Fibroblast of skin of back (primary cell): ENCODE data around the gene CIB2.
A peak's percentile ranks its signal among the peaks of the same experiment; 100 is the strongest.

Source experiments
- DNase-seq: peaks from one replicate; pipeline ENCODE4 v3.0.0-alpha.2; 2013

The CIB2 gene

DNA sequence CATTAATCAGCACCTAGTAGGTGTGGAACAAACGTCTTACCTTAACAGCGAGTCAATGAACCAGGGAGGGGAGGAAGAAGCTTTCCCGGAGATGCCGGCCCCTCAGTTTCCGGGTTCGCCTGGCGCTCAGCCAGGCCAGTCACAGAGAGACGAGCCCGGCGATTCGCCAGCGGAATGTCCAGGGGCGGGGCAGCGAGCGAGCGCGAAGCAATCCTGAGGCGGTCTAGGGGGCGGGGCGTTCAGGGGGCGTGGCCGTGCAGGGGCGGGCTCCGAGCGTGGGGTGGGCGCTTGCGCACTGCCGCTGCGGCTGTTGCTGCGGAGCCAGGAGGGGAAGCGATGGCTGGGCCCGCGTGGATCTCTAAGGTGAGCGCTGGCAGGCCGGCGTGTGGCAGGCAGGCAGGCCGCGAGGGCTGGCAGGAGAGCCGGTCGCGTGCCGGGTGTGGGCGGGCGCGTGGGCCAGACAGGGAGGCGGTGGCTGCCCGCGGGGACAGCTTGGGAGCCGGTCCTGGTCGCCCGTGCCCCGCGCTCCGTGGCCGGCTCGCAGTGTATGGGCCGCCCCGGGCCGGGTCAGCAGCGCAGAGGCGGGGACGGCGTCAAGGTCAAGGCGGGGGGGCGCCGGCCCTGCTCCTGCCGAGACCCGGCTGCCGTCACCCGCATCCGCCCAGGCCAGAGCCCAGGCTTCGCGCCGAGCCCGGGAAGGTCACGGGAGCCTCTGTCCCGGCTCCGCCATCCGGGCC is 18.0 kb upstream of the CIB2 start, which contains the start of gene IDH3A:
Gene IDH3A, plus strand, starts transcription at position 295 of the 737 bp plus-strand sequence. Its CDS starts 42 bp downstream, at position 337.
- peak; percentile 95 for DNase-seq

DNA sequence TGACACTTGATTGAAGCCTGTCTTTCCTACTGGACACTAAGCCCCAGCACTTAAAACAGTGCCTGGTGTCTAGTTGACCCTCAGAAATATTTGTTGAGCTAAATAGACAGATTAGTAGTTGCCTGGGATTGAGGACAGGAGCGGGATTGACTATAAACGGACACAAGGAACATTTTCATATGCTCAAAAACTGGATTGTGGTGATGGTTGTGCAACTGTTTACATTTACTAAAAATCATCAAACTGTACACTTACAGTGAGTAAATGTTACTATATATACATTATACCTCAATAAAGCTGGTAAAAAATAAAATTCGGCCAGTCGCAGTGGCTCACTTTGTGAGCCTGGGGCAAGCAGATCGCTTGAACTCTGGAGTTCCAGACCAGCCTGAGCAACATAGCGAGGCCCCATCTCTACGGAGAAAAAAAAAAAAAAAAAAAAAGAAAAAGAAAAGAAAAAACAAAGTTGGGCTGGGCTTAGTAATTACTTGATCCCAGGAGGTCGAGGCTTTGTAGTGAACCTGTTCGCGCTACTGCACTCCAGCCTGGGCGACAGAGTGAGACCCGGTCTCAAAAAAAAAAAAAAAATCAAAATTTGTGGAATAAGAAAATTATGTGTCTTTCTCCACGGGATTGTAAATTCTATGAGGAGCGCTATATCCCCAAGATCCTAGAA is 17.3 kb upstream of the CIB2 start:
- DNase-seq = no peak

DNA sequence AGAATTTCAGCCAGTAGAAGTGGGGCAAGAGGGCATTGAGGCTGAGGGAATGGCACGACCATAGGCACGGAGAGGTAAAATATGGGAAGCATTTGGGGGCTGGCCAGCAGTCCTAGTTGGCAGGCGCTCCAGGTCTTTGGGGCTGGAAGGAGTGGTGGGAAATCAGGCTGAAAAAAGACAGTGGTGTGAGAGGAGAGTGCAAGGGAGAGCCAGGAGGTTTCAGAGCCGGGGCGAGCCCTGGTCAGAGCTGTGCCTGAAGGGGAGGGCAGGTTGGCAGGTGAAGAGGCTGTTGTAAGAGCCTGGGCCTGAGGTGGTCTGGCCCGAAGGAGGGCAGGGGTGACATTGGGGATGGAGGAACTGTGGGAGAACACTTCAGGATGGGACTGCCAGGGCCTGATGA is 16.3 kb upstream of the CIB2 start:
- DNase-seq = no peak

DNA sequence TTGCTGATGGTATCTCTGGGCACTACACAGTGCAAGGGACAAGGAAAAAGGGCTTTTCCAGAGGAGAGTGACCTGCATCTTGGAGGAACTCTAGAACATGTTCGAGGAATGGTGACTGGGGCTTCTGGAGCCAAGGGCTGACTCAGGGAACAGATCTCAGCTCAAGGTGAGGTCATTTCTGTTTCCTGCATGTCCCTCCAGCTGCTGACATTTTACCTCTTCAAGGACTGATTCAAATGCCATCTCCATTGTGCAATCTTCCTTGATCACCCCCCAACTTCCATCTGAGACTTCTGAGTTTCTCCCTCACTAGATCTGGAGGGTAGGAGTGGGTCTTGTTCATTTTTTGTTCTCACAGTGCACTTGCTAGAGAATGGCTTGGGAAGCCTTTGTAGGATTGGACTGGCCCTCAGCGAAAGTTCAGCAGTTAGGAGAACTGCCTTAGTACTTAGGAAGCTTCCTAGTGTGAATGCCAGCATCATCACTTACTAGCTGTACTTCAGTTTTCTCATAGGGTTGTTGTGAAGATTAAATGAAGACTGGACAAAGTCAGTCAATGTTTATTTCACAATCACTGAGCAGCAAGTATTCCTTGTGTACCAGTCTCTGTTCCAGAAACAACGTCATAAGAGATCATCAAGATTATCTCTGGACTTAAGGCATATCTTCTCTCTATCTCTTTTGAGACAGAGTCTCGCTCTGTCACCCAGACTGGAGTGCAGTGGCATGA is 15.3 kb upstream of the CIB2 start:
- no peak for DNase-seq

DNA sequence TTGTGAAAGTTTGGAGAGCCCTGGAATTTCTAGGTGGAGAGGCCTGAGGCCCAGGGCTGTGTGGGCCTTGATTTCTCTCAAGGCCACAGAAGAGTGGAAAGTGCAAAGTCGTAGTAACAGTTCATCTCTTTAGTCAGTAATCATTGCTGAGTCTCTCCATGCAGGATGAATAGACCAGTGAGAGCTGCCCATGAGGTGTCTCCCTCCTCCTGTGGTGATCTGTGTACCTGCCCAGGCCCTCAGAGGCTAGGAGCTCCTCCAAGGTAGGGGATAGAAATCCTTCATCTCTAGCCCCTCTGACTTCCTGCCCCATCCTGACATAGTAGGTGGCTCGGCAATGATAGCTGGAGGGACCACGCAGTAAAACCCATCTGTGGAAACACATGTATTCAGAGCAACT is 11.1 kb upstream of the CIB2 start:
- DNase-seq = no peak

DNA sequence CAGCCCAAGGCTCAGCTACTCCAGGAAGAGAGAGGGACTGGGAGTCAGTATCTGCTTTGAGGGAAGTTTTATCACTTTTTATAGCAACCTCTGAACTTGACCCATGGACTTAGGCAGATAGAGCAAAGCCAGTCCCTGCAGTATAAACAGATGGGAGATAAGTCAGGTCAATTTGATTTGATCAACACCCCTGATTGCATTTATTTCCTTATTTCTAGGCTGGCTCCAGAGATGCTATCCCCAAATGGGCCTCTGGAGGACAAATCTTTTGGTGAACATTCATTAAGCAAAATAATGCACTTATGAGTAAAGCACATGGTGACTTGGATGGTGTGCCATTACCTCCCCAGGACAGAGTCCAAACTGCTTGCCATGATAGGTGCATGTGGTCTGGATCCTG is 9.0 kb upstream of the CIB2 start:
- DNase-seq = no peak

DNA sequence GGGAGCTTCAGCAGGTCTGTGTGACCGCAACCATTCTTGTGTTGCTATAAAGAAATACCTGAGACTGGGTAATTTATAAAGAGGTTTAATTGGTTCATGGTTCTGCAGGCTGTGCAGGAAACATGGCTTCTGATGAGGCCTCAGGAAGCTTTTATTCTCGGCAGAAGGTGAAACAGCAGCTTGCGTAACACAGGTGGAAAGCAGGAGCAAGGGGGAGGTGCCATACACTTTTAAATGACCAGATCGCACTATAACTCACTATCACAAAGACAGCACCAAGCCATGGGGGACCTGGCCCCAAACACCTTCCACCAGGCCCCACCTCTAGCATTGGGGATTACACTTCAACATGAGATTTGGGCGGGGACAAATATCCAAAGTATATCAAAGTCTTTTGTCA is 8.3 kb upstream of the CIB2 start:
- DNase-seq = no peak

DNA sequence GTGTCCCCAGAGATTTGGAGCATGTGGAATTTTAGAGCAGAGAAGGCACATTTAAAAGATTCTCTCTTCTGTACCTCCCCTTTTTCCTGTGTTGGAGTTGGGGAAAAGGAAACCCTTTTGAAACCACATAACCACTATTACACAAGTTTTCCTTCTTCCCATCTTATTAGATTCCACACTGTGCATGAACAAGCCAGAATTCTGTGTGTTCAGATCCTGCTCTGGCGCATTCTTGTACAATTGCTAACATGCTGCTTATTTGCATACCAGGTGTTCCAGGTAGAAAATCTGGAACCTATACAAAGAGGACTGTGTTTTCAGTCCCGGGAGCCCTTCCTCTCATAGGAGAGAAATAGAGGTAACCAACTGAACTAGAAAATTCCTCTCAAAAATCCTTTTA is 2.6 kb upstream of the CIB2 start:
- DNase-seq = no peak

DNA sequence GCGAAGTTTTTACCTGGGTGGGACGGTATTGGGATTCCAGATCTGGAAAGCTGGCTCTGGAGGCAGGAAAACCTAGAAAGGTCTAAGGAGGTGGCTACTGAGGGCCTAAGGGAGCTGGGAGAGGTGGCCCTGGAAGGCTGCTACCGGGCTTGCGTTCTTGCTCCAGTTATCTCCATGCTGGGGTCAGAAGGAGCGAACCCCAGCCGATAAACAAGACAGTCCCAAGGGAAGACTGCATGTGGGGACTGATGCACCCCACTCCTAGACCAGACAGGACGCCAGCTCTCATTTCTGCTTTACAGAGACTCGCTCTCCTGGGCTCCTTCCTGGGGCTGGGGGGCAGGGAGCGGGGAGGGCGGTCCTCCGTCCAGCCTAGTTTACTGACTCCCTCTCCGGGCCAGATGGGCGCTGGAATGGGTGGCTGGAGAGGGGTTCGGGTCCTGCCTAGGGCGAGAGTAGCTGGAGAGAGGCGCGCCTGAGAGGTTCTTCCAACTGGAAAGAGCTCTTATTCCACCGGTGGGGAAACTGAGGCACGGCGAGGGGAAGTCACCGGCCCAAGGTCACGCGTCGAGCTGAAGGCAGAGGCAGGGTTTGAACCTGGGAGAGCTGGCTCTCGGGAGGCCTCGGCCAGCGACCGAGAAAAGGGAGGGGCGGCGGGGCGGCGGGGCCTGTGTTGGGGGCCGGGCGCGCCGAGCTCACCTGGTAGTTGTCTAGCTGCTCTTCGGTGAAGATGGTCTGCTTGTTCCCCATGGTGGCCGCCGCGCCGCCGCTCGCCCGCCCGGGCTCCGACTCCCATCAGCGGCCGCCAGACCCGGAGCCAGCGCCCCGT is 565 bp downstream of the CIB2 start:
- no peak for DNase-seq

DNA sequence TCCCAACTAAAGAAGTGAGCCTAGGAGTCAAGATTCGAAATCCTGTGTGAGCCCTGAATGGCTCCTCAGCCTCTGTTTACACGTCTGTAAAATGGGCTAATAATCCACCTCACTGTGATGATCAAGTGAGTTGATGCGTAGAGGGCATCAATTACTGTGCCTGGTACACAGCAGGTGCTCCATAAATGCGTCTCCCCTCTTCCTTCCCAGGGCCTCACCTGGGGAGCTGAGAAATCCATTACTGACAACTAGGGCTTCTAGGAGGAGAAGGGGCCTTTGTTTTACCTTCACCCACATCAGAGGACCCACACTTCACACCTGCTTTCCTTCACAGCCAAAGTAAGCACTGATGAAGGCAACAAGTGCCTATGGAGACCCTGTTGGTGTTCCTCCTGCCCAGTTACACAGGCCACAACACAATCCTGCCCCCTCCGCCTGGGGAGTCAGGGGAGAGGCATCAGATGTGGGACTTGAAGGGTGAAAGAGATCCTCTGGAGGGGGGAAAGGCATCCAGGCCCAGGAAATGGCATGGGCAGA is 1.4 kb downstream of the CIB2 start:
- DNase-seq = no peak

DNA sequence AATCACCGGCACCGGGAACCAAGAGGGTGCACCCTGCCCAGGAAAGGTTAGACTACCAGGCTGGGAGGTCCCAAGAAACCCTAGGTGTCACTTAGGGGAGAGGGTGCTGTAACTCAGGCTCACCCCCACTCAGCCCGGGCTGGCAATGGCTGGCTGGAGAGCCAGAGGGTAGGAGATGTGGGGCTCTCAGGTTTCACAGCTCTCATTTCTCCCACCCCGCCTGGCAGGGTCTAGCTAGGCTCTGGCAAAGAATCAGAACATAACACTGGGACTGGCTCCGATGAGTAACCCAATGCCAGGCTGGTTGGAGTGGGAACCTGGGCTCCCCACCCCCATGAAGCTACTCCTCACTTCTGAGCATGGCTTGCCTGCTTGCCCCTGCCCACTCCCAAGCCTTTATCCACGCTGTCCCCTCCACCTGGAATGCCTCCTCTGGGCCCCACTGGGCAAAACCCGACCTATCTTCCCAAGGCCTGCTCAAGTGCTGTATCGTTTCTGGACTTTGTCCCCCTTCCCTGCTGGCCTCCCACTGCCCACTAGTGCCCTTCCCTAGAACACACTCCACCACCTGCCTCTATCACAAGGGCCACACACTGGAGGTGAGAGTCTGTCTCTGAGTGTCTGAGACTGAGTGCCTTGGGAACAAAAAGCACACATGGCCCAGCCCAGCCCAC is 2.0 kb downstream of the CIB2 start:
- no peak for DNase-seq

DNA sequence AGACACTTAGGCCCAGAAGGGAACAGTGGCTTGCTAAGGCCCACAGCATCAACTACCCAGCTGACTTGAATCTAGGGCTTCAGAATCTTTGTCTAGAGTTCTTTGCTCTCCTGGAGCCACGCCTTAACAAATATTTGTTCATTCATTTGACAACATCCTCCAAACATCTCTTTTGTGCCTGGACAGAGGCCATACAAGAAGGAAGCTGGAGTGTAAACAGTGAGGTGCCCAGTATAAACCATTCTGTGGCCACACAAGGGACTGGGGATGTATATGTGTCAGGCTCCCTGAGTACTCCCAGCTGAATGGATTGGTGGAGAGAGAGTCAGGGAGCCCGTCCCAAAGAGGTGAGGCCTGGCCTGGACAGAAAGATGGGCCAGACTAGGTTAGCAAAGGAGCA is 3.4 kb downstream of the CIB2 start:
- no peak for DNase-seq

DNA sequence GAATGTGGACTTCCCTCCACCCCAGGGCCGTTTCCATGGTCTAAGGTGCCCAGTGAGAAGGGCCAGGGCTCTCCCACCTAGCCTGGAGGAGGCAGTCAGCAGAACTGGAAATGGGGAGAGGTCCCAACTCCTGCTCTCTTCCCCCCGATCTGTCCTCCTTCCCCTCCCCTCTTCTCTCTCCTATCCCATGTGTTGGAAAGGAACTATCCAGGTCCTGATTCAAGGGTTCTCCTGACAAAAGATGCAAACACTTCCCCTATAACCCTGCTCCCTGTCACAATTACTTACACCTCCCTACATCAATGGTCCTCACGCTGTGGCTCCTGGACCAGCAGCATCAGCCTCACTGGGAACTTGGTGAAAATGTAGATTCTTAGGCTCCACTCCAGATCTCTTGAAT is 6.0 kb downstream of the CIB2 start:
- no peak for DNase-seq

DNA sequence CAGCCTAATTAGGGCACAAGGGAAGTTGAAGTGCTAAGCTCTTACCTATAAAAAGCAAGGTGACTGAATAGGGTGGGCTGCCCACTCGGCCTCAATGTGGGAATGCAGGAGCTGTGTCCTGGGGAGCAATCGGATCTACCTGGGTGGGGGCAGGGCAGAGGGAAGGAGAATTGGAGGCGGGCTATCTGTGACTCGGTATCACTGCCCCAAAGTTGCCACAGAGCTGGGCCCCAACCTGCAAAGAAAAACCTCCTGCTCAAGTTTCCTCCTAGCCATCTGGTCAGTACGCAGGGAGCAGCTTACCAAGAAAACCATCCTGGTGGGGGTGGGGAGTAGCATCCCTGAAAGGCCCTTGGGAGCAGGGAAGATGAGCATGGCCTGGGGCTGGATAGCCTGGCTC is 10.7 kb downstream of the CIB2 start:
- DNase-seq = no peak

DNA sequence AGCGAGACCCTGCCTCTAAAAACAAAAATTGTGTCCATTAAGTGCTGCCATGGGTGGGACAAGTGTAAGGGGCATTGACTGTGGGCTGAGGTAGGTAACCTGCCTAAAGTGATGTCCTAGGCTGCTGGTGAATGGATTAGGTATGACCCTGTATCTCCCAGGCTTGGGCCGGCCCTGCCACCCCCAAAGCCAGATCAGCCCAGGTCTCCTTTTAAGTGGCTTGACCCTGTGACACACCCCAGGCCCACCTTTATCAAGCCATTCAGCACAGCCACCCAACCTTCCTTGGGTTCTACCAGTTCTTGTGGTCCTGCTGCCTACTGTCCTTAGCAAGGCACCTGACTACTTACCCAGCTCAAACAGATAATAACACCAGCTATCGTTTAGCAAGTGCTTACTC is 18.7 kb downstream of the CIB2 start:
- DNase-seq = no peak

DNA sequence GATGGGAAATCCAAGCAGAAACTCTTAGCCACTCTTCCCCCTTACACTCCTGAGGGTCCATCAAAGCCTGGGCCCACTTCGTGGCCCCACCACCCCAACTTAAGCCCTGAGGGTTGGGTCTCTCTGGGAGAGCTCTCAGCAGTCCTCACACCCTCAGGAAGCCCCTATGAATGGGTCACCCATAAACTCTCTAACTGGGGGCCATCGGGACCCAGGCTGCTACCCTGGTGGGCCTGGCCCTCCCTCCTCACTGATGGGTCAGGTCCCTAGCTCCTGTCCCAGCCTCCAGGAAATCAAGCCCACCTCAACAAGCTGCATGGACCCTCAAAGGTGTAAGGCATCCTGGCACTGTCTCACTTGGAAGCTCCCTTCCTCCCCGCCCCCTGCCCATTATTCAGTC is 19.5 kb downstream of the CIB2 start:
- no peak for DNase-seq

DNA sequence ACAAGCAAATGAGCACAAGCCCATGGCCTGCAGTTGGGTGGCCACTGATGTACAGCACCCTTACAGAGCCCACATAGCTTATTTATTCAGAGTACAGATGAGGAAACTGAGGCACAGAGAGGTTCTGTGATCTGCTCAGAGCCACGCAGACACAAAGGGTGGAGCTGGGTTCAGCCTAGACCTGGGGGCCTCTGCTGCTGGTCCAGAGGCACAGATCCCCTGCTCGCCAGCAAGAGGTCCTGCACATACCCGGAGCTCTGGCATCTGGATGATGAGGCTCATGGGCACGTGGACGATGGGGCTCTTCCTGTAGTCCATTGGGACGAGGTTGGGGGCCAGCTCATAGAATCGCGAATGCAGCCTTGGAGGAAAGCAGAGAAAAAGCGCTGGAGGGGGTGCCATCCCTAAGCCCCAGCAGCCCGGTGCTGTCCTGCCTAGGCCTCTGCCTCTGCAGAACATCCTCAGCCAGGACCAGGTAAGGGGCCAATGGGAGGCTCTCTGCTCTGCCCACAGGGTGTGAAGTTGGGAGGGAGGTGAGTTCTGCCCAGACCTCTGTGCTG is 20.2 kb downstream of the CIB2 start:
- DNase-seq = no peak

DNA sequence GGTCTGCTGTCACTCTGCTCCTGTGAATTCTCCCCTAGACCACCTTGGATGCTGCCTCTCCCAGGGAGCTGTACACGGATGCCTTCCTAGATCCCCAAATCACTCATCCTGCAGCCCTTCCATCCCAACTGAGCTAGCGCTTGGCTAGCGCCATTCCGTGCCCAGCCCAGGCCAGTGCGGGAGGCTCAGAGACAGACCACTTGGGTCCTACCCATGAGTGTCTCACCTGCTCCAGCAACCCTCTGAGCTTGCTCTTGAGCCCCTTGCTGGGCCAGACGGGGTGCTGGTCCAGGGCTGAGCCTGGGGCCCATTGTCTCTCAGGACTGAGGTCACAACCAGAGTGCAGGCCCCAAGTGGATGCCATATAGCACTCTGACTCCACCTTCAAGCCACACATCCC is 21.1 kb downstream of the CIB2 start:
- DNase-seq = no peak

DNA sequence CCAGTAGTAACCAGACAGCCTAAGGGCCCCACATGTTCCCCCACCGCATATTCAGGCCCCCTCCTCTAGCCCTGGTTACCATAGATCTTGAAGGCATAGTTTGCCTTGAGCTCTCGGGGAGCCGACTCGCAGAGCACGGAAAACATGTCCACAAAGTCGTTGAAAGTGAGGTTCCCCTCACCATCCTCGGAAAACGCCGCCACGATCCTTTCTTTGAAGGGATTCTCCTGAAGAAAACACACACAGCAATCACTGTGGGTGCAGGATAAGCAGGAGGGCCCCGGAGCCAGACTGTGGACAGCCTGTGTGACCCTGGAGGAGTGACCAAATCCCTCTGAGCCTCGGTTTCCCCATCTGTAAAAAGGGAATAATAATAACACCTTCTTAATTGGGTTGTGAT is 22.1 kb downstream of the CIB2 start:
- no peak for DNase-seq

DNA sequence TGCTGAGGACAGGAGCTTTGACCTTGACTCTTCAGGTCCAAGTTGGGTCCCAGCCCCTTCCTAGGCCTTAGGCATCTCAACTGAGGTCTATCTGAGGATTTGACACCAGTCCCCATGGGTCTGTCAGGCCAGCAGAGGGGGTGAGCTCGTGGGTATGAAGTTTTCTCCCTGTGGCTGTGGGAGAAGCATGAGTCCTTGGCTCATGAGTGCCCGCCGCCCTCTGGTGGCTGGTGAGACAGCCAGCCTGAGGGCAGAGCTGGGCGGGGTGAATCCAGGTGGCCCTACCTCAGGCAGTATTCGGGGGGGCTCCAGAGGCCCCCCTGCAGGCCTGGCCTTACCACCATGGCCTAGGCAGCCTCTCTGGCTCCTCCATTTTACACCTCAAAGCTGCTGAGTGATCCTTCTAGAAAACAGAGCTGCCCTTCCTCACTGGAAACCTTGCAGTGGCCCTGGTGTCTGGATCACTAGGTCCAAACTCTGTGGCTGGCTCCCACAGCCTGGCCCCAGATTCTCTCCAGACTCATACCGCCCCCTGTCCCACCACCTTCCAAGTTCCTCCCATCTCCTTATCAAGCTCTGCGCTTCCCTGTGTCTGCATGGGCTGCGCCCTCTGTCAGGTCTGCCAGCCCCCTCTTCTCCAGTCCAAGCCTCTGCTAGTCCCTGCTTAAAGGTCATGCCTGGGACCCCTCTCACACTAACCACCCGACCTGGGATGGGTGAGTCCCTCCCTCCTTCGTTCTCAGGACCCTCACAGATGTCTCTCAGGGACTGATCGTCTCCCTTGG is 22.8 kb downstream of the CIB2 start:
- DNase-seq = peak; percentile 87

DNA sequence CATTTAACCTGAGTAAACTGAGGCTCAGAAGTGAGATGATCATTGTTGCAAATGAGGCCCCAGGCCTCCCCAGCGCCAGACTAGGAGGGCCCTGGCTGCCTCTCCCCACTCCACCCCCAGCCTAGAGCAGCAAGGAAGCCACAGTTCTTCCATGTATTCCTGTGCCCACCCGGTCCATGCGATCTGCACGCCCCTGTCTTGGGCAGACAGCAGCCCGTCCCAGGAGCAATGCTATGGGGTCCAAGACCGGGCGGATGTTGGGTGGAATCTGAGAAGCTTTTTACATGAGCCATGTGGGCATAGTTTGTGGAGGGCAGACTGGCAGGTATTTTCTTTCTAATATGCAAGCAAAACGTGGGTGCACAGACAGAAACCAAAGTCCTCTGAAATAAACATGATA is 23.8 kb downstream of the CIB2 start:
- DNase-seq = no peak
